ENCODE results near the gene WT1. TPM values are rescaled to one million over a fixed set of nuclear protein-coding genes. Genes with fewer than 3 reads are reported as not detected.

The WT1 gene
- total and polyA plus RNA-seq, 2 of the 13 experiments (the other 11 are each of a cell fraction or from before 2014, with no cell fraction given): 0.15 to 0.31 TPM

DNA sequence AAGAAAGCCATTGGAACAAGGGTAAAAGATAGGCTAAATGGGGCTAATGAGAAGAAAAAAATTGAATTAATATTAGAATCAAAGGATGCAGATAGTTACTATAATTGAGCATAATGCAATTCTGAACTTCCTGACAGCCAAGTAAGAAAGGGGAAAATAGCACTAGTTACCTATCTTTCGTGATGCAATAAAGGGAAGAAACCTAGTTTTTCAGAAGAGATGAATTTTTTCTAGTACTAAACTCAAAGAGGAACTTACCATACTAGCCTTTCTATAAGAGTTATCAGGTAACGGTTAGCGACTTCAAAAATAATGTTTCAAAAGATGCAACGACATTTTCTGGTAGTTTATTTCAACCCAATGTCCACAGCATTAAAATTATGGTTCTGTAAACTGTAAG is 8.8 kb upstream of the WT1 start (continued):
- TF ChIP-seq, protein P1, sequence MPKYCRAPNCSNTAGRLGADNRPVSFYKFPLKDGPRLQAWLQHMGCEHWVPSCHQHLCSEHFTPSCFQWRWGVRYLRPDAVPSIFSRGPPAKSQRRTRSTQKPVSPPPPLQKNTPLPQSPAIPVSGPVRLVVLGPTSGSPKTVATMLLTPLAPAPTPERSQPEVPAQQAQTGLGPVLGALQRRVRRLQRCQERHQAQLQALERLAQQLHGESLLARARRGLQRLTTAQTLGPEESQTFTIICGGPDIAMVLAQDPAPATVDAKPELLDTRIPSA (CRISPR knock-in tag; IDR thresholded peaks at IDR 0.05; ENCODE audit: borderline replicate concordance): no peak
- TF ChIP-seq, protein P2, sequence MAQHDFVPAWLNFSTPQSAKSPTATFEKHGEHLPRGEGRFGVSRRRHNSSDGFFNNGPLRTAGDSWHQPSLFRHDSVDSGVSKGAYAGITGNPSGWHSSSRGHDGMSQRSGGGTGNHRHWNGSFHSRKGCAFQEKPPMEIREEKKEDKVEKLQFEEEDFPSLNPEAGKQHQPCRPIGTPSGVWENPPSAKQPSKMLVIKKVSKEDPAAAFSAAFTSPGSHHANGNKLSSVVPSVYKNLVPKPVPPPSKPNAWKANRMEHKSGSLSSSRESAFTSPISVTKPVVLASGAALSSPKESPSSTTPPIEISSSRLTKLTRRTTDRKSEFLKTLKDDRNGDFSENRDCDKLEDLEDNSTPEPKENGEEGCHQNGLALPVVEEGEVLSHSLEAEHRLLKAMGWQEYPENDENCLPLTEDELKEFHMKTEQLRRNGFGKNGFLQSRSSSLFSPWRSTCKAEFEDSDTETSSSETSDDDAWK (CRISPR knock-in tag; IDR thresholded peaks at IDR 0.05): no peak
- no peak for TF ChIP-seq ZFYVE20 (CRISPR knock-in tag; IDR thresholded peaks at IDR 0.05; ENCODE audit: borderline replicate concordance, low read depth)
- no peak for TF ChIP-seq ZNF616 (CRISPR knock-in tag; IDR thresholded peaks at IDR 0.05; ENCODE audit: low read depth)
- no peak for TF ChIP-seq ZNF33A (CRISPR knock-in tag; IDR thresholded peaks at IDR 0.05; ENCODE audit: borderline replicate concordance)
- no peak for TF ChIP-seq KMT2A (CRISPR knock-in tag; IDR thresholded peaks at IDR 0.05)
- no peak for TF ChIP-seq SP4 (CRISPR knock-in tag; IDR thresholded peaks at IDR 0.05)
- TF ChIP-seq ZNF343 (CRISPR knock-in tag; IDR thresholded peaks at IDR 0.05): no peak
- no peak for TF ChIP-seq IKZF4 (CRISPR knock-in tag; IDR thresholded peaks at IDR 0.05; ENCODE audit: borderline replicate concordance, low read depth, not compliant biosample characterization)

DNA sequence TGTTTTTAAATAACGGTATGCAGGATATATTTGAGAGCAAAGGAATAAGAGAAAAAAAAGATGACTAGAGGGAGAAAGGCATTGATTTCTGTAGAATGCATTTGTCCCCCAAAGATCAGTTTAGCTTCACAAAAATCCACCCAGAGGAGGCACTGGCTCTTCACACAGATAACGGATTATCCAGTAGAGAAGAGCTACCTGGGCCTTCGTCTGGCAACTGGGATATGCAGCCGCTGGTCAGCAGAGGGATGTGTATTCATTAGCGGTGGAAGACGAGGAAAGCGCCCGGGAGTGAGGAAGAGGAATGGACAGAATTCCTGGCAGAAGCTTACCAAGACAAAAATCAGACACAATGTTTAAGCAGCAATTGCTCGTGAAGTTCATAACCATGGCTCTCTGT is 5.6 kb upstream of the WT1 start:
- WGBS (ENCODE audit: low lambda C conversion rate): 2% methylated on average over 9 of the region's 9 CpGs
- intact Hi-C loops (cut with micrococcal nuclease; ENCODE audit: unreplicated experiment) (no loop called here), in situ Hi-C loops (cut with HindIII; ENCODE audit: extremely low pct_ligation_motif_present, low pct_unique_long_range_greater_than_20kb) (no loop called here)
- 0 out of 2 replicates have a peak, but pooled peaks cover 2% of the 10 kb centered on the region for H3K4me1 ChIP-seq (ENCODE audit: insufficient read depth, low read length)
- DNase-seq (ENCODE audit: low spot score) (no peak), ATAC-seq (no peak), FAIRE-seq (no peak)
- BruUV-seq (replicated peaks): no TSS peak
- no peak overlapping the region for H3K4me3 ChIP-seq (replicated peaks in 1 of 3; ENCODE audit: insufficient read depth in 1 of 3, low read depth in 2 of 3, low read length in 3 of 3)
- no peak overlapping the region for H2AFZ ChIP-seq (ENCODE audit: low read length)
- H3K9ac ChIP-seq (ENCODE audit: insufficient read depth, low read depth, low read length): no peak overlapping the region
- H3K36me3 ChIP-seq (replicated peaks in 1 of 2; ENCODE audit: control insufficient read depth in 1 of 2, insufficient read depth in 2 of 2, low read length in 2 of 2): no peaks in the 10 kb centered on the region
- H3K4me2 ChIP-seq (ENCODE audit: low read depth, low read length): no peak overlapping the region
- H4K20me1 ChIP-seq (ENCODE audit: insufficient read depth, low read length): no peaks in the 10 kb centered on the region
- ChIA-PET POLR2A (no interaction called here), CTCF (ENCODE audit: low intra/inter-chr PET ratio, low total read pairs) (no interaction called here)
- peaks cover 5 to 56% of the 10 kb centered on the region in 2 experiments for H3K27me3 ChIP-seq (ENCODE audit: control insufficient read depth in 1 of 2, insufficient read depth in 2 of 2, low read length in 2 of 2)
- no peak overlapping the region for H3K27ac ChIP-seq (ENCODE audit: extremely low read length, insufficient read depth, low read length)
- no peaks in the 10 kb centered on the region for H3K79me2 ChIP-seq (ENCODE audit: insufficient read depth, low read length)
- no peaks in the 10 kb centered on the region for H3K9me3 ChIP-seq (ENCODE audit: low read length)
- TF ChIP-seq, protein P3, sequence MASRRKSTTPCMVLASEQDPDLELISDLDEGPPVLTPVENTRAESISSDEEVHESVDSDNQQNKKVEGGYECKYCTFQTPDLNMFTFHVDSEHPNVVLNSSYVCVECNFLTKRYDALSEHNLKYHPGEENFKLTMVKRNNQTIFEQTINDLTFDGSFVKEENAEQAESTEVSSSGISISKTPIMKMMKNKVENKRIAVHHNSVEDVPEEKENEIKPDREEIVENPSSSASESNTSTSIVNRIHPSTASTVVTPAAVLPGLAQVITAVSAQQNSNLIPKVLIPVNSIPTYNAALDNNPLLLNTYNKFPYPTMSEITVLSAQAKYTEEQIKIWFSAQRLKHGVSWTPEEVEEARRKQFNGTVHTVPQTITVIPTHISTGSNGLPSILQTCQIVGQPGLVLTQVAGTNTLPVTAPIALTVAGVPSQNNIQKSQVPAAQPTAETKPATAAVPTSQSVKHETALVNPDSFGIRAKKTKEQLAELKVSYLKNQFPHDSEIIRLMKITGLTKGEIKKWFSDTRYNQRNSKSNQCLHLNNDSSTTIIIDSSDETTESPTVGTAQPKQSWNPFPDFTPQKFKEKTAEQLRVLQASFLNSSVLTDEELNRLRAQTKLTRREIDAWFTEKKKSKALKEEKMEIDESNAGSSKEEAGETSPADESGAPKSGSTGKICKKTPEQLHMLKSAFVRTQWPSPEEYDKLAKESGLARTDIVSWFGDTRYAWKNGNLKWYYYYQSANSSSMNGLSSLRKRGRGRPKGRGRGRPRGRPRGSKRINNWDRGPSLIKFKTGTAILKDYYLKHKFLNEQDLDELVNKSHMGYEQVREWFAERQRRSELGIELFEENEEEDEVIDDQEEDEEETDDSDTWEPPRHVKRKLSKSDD (CRISPR knock-in tag; IDR thresholded peaks at IDR 0.05; ENCODE audit: low read depth): no peak
- TF ChIP-seq ZNF598 (CRISPR knock-in tag; IDR thresholded peaks at IDR 0.05; ENCODE audit: borderline replicate concordance) (no peak), CREM (IDR thresholded peaks at IDR 0.05) (no peak), CREM (CRISPR knock-in tag; IDR thresholded peaks at IDR 0.05) (no peak), GATA4 (IDR thresholded peaks at IDR 0.05; ENCODE audit: borderline replicate concordance, low read depth) (no peak), XBP1 (CRISPR knock-in tag; IDR thresholded peaks at IDR 0.05) (no peak)
- TF ChIP-seq, protein P4, sequence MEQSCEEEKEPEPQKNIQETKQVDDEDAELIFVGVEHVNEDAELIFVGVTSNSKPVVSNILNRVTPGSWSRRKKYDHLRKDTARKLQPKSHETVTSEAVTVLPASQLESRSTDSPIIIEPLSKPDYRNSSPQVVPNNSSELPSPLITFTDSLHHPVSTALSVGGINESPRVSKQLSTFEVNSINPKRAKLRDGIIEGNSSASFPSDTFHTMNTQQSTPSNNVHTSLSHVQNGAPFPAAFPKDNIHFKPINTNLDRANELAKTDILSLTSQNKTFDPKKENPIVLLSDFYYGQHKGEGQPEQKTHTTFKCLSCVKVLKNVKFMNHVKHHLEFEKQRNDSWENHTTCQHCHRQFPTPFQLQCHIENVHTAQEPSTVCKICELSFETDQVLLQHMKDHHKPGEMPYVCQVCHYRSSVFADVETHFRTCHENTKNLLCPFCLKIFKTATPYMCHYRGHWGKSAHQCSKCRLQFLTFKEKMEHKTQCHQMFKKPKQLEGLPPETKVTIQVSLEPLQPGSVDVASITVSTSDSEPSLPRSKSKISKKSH (CRISPR knock-in tag; IDR thresholded peaks at IDR 0.05; ENCODE audit: borderline replicate concordance): no peak

All from HepG2 (cell line).